ENCODE measurements around the gene CREB1. TPM values are rescaled to one million over a fixed set of nuclear protein-coding genes. Genes with fewer than 3 reads are reported as not detected.

The CREB1 gene
- total RNA-seq (10 to 100 TPM; 24.8 to 77.8 (median 42.3) TPM), polyA plus RNA-seq (10 to 100 TPM in 1 of 3 donors, 1 to 10 TPM in 2; 3.2 to 29.7 (median 7.2) TPM)
- long read RNA-seq, donor 1, full-length matches to known transcripts: 5 of 5 reads
- long read RNA-seq, donor 1, partial matches to known transcripts: 0 of 5 reads
- long read RNA-seq, donor 1, other reads (novel, unspliced or antisense): 0 of 5 reads
- long read RNA-seq, donor 2, full-length matches to known transcripts: 2 of 2 reads
- long read RNA-seq, donor 2, partial matches to known transcripts: 0 of 2 reads
- long read RNA-seq, donor 2, other reads (novel, unspliced or antisense): 0 of 2 reads
- long read RNA-seq, donor 3, full-length matches to known transcripts: 2 of 35 reads
- long read RNA-seq, donor 3, partial matches to known transcripts: 28 of 35 reads
- long read RNA-seq, donor 3, other reads (novel, unspliced or antisense): 5 of 35 reads
- long read RNA-seq, donor 4, full-length matches to known transcripts: 8 of 14 reads
- long read RNA-seq, donor 4, partial matches to known transcripts: 3 of 14 reads
- long read RNA-seq, donor 4, other reads (novel, unspliced or antisense): 3 of 14 reads
- long read RNA-seq, donor 5, full-length matches to known transcripts: 12 of 17 reads
- long read RNA-seq, donor 5, partial matches to known transcripts: 1 of 17 reads
- long read RNA-seq, donor 5, other reads (novel, unspliced or antisense): 4 of 17 reads
- long read RNA-seq, donor 6, full-length matches to known transcripts: 1 of 4 reads
- long read RNA-seq, donor 6, partial matches to known transcripts: 0 of 4 reads
- long read RNA-seq, donor 6, other reads (novel, unspliced or antisense): 3 of 4 reads
- long read RNA-seq, donor 7, partial matches to known transcripts: 0 of 1 reads
- long read RNA-seq, donor 7, other reads (novel, unspliced or antisense): 0 of 1 reads
- long read RNA-seq, donor 8, full-length matches to known transcripts: 6 of 6 reads
- long read RNA-seq, donor 8, partial matches to known transcripts: 0 of 6 reads
- long read RNA-seq, donor 8, other reads (novel, unspliced or antisense): 0 of 6 reads
- long read RNA-seq, donor 9, full-length matches to known transcripts: 5 of 5 reads
- long read RNA-seq, donor 9, partial matches to known transcripts: 0 of 5 reads
- long read RNA-seq, donor 9, other reads (novel, unspliced or antisense): 0 of 5 reads
- long read RNA-seq, donor 10, full-length matches to known transcripts: 2 of 9 reads
- long read RNA-seq, donor 10, partial matches to known transcripts: 7 of 9 reads
- long read RNA-seq, donor 10, other reads (novel, unspliced or antisense): 0 of 9 reads

GRCh38 chr2:207529330-207530159, at the start of gene CREB1:
Gene CREB1, plus strand, starts transcription at chr2:207529962. Its CDS starts 25,674 bp downstream, at chr2:207555636.
- peak in 1 of 6 experiments; percentile 2 for TF ChIP-seq CTCF (IDR thresholded peaks at IDR 0.05)
- peak; percentile 95 to 98 for TF ChIP-seq POLR2A (IDR thresholded peaks at IDR 0.05)
- intact Hi-C loops (cut with DNase I): loop anchor here (10.0 kb wide), 1 partner anchor 95 kb away; the partner anchor contains the start of gene METTL21A (in 2 of the 2)

GRCh38 chr2:207480521-207481040, 49.2 kb upstream of the CREB1 start:
- intact Hi-C loops (cut with DNase I): no loop called here
- Histone ChIP-seq H3K36me3 (replicated peaks in 1 of 2) (no peaks in the 10 kb centered on the region), H3K4me1 (replicated peaks in 1 of 2) (no peaks in the 10 kb centered on the region), H3K4me3 (no peak overlapping the region), H3K27me3 (no peaks in the 10 kb centered on the region), H3K9me3 (replicated peaks in 1 of 3) (no peaks in the 10 kb centered on the region), H3K27ac (no peak overlapping the region)
- TF ChIP-seq CTCF (IDR thresholded peaks at IDR 0.05): no peak
- TF ChIP-seq POLR2A (IDR thresholded peaks at IDR 0.05): no peak
- DNase-seq: no peak
- 53 to 79% (median 58%) methylated on average over 4 of the region's 4 CpGs for WGBS, 4 donors

More at GRCh38 chr2:207529330-207530159, at the start of gene CREB1:
- WGBS, 4 donors: 0 to 1% (median 1%) methylated on average over 32 to 92 of the region's 92 CpGs
- Histone ChIP-seq H3K9me3 (replicated peaks in 1 of 3) (no peaks in the 10 kb centered on the region), H3K36me3 (replicated peaks in 1 of 2) (no peaks in the 10 kb centered on the region), H3K27ac (peak within 1 kb of the TSS; percentile 75 to 98 (median 97)), H3K4me3 (peak within 1 kb of the TSS; percentile 35 to 91 (median 72)), H3K27me3 (no peaks in the 10 kb centered on the region), H3K4me1 (replicated peaks in 1 of 2) (peaks cover 7 to 31% of the 10 kb centered on the region in 2 donors)
- peak; percentile 98 to 100 (median 98) for DNase-seq

- 67 to 78% (median 74%) methylated on average over 3 of the region's 3 CpGs for WGBS, 4 donors
- intact Hi-C loops (cut with DNase I): no loop called here
- DNase-seq: no peak
- H3K36me3 ChIP-seq (replicated peaks in 1 of 2): no peaks in the 10 kb centered on the region
- H3K9me3 ChIP-seq (replicated peaks in 1 of 3): no peaks in the 10 kb centered on the region
- no peaks in the 10 kb centered on the region for H3K27me3 ChIP-seq
- H3K4me3 ChIP-seq: no peak overlapping the region
- no peaks in the 10 kb centered on the region for H3K4me1 ChIP-seq (replicated peaks in 1 of 2)
- TF ChIP-seq CTCF (IDR thresholded peaks at IDR 0.05) (no peak), POLR2A (IDR thresholded peaks at IDR 0.05) (no peak)
- H3K27ac ChIP-seq: no peak overlapping the region
Observed at GRCh38 chr2:207481924-207482323, 47.8 kb upstream of the CREB1 start.

All from adrenal gland (tissue), 19 donors.